NCI-H187 (cell line): ENCODE measurements around the gene CDHR2.
"Not testable (repeated sequence)": the region's sequence is repeated elsewhere in the genome, so short reads cannot be mapped to it uniquely, and the experiment has no call there.

ENCODE experiments used
- DNase-seq, 2 experiments: peaks; one replicate each; lab custom pipeline; 2025; lab: John Stamatoyannopoulos, UW

CDHR2 gene

GRCh38 chr5:176541338-176542134, 7.6 kb upstream of the CDHR2 start:
- DNase-seq = peak in 1 of 2 experiments; percentile 35

GRCh38 chr5:176542135-176542595, 7.0 kb upstream of the CDHR2 start:
- no peak for DNase-seq

GRCh38 chr5:176542596-176543427, 6.3 kb upstream of the CDHR2 start:
- DNase-seq = no peak

GRCh38 chr5:176543428-176544182, 5.5 kb upstream of the CDHR2 start:
- peak; percentile 23 to 37 for DNase-seq

GRCh38 chr5:176545388-176545736, 3.8 kb upstream of the CDHR2 start:
- no peak for DNase-seq

- DNase-seq = no peak
Measured at GRCh38 chr5:176545737-176546509, 3.2 kb upstream of the CDHR2 start.

GRCh38 chr5:176547802-176548201, 1.3 kb upstream of the CDHR2 start:
- DNase-seq = no peak

- DNase-seq = no peak
Measured at GRCh38 chr5:176549871-176550270, 729 bp downstream of the CDHR2 start.

- no peak for DNase-seq
Measured at GRCh38 chr5:176550275-176550831, 1.2 kb downstream of the CDHR2 start.

GRCh38 chr5:176550937-176551336, 1.8 kb downstream of the CDHR2 start:
- not testable (repeated sequence) for DNase-seq

- DNase-seq = no peak
Measured at GRCh38 chr5:176552332-176552869, 3.3 kb downstream of the CDHR2 start.

- DNase-seq = no peak
Measured at GRCh38 chr5:176553260-176554085, 4.3 kb downstream of the CDHR2 start.

- no peak for DNase-seq
Measured at GRCh38 chr5:176557846-176558245, 8.7 kb downstream of the CDHR2 start.

GRCh38 chr5:176559683-176560082, 10.5 kb downstream of the CDHR2 start:
- no peak for DNase-seq

- DNase-seq = no peak
Measured at GRCh38 chr5:176560364-176560763, 11.2 kb downstream of the CDHR2 start.

- DNase-seq = no peak
Measured at GRCh38 chr5:176561259-176561658, 12.1 kb downstream of the CDHR2 start.

GRCh38 chr5:176562189-176562588, 13.0 kb downstream of the CDHR2 start:
- no peak for DNase-seq

- no peak for DNase-seq
Measured at GRCh38 chr5:176564002-176564401, 14.9 kb downstream of the CDHR2 start.

- DNase-seq = no peak
Measured at GRCh38 chr5:176565760-176566288, 16.7 kb downstream of the CDHR2 start.

- DNase-seq = no peak
Measured at GRCh38 chr5:176568657-176569056, 19.5 kb downstream of the CDHR2 start.
